ENCODE data around the gene FLNB.

FLNB gene

DNA sequence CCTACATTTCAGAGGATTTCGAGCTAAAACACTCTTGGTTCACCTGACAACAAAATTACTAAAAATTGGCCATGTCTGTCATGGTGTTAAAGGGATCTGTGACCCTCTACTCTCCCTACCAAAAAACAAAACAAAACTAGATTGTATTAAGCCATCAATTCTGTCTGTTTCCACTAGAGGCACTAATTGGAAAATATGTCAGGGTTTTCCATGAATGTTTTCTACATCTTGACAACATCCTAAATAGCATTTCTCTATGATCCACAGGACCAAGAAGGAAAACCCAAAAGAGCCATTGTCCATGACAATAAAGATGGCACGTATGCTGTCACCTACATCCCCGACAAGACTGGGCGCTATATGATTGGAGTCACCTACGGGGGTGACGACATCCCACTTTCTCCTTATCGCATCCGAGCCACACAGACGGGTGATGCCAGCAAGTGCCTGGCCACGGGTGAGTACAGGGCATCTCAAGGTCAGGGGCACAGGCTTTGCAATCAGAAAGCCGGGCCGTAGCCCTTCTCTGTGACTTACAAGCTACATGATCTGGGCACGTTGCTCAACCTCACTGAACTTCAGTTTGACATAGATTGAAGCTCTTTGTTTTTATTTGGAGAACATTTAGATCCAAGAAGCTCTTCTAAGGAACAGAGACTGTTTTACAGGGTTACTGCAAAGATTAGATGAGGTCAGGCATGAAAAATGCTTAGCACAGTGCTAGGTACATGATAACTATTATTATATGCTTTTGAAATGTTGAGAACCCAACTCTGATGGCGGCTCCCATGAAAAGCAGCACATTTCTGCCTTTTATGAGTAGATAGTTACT is 127.7 kb downstream of the FLNB start:
- DNase-seq (ENCODE audit: low spot score) = no peak

DNA sequence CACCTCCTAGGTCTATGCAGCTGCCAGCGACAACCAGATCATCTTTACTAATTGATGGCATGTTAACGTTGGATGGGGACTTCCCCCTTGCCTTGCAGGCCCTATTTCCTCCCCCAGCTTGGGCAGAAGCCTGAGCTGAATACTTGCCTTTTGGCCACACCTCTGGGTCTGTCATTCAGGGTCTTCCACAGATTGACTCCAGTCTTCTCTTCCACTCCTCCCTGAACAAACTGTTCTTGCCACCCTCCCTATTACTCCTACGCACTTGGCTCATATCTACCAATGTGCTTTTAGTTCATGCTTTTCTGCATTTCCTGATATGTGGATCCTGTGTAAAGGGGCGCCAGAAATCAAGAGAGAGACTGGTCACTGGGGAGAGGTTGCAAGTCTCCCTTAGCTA is 129.1 kb downstream of the FLNB start:
- DNase-seq (ENCODE audit: low spot score) = no peak

DNA sequence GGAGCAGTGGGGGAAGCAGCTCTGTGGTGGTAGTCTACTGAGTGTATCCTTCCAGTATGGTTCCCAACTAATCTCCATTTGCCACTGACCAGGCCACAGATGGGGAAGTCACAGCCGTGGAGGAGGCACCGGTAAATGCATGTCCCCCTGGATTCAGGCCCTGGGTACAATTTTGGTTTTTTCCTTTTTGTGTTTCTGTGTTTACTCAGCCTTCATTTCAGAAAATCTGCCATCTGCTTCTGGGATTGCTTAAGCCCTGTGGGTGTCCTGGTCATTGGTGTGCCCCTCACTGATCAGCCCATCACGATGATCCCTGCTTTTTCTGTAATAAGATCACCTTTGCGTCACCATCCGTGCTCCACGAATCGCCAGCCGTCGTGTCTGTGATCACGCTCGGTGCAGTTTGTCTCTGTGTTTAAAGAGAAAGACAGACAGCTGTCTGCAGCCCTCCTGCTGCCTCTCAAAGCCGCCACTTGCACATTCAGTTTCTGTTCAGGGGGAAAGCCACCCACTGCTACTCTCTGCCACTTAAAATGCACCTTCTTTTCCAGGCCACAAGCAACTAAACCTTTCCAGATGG is 133.6 kb downstream of the FLNB start:
- DNase-seq (ENCODE audit: low spot score) = no peak

DNA sequence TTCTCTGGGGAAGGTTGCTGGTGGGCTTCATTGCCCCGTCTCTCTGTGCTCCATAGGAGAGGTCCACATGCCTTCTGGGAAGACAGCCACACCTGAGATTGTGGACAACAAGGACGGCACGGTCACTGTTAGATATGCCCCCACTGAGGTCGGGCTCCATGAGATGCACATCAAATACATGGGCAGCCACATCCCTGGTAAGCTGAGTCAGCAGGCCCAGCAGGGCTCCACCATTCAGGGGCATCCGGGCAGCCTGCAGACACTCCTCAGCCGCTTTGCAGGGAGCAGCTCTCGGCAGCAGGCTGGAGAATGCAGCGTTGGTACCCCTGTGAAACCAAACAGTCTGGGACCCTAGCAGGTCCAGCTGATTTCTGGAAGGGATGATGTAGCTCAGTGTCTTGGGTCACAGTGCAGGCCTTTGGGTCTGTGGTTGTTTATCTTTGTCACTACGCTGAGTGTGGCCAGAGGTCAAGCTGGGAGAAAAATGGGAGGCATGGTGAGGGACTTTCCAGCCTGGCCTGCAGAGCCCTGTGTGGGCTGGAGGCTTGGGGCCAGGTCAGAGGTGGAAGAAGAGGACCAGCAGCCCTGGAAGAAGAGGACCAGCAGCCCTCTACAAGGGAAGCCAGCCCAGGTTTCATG is 135.3 kb downstream of the FLNB start:
- no peak for DNase-seq (ENCODE audit: low spot score)

DNA sequence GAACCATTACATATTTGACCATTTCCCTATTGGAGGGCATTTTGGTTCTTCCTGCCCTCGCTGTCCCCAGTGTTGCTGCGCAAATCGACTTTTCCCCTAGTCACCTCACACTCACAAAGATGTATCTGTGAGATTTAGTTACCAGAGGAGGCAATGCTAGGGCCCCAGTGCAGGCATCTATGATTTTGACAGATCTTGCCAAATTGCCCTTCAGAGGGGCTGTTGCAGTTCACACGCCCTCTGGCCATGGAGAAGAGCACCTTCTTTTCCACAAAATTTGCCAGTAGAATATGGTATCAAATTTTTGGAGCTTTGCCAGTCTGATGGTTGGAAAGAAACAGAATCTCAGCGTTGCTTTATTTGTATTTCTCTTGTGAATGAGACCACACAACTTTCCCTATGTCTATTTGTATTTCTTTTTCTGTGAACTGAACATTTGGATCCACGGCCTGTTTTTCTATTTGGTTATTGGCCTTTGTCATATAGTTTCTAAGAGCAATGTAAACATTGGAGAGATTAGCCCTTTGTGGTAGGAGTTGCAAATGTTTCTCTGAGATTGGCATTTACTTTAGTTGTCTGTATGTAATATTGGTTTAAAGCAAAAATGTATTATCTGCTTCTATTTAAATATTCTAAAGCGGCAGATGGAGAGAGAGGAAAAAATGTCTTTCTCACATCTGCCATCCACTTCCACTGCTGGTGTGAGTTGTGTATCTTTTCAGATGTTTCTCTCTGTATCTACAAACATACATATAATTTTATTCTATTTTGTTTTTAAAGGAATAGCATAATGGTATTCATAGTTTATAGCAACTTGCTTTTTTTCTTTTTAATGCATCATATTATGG is 136.5 kb downstream of the FLNB start:
- DNase-seq (ENCODE audit: low spot score) = no peak

GRCh38 chr3:58148049-58148448 is 139.8 kb downstream of the FLNB start:
- DNase-seq (ENCODE audit: low spot score) = no peak

- no peak for DNase-seq (ENCODE audit: low spot score)
Measured at GRCh38 chr3:58150130-58150809, 142.0 kb downstream of the FLNB start.

DNA sequence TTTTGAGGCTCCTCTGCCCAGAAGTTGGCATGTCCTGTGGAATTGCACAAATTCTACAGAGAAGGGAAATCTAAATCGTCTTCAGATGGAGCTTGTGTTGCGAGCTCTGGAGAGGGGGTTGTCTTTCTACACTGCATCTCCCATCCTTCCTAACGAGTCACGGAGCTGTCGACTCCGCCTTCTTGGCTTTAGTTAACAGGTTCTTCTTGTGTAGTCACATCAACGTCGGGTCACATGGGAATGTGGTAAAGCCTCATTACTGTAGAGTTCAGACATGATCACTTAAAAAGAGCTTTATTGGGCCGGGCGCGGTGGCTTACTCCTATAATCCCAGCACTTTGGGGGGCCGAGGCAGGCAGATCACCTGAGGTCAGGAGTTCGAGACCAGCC is 142.6 kb downstream of the FLNB start:
- DNase-seq (ENCODE audit: low spot score) = no peak

DNA sequence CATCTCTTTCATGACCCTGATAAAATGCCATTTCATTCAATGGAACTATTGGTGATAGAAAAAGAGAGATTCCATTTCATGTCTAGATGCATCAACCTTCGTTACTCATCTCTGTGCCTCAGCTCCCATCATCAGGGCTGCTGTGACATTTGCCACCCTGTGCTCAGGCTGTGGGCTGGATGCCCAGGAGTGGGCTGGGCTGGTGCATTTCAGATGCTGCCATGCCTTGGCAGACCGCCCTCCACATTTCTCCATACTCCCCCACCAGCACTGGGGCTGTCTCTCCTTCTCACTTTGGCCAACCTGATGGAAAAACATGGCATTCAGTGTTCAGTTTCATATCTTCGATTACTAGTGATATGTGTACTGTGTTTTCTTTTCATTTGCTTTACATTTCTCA is 143.4 kb downstream of the FLNB start:
- DNase-seq (ENCODE audit: low spot score) = no peak

GRCh38 chr3:58152225-58153015 is 144.2 kb downstream of the FLNB start:
- DNase-seq (ENCODE audit: low spot score) = no peak

DNA sequence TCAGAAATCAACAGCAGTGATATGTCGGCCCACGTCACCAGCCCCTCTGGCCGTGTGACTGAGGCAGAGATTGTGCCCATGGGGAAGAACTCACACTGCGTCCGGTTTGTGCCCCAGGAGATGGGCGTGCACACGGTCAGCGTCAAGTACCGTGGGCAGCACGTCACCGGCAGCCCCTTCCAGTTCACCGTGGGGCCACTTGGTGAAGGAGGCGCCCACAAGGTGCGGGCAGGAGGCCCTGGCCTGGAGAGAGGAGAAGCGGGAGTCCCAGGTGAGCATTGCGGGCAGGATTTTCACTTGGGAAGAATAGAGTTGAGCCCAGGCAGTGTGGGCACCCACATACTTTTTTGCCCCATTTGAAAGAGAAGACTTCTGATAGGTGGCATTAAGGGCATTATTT is 145.1 kb downstream of the FLNB start:
- DNase-seq (ENCODE audit: low spot score) = no peak

- no peak for DNase-seq (ENCODE audit: low spot score)
Measured at GRCh38 chr3:58154626-58155449, 146.6 kb downstream of the FLNB start.

DNA sequence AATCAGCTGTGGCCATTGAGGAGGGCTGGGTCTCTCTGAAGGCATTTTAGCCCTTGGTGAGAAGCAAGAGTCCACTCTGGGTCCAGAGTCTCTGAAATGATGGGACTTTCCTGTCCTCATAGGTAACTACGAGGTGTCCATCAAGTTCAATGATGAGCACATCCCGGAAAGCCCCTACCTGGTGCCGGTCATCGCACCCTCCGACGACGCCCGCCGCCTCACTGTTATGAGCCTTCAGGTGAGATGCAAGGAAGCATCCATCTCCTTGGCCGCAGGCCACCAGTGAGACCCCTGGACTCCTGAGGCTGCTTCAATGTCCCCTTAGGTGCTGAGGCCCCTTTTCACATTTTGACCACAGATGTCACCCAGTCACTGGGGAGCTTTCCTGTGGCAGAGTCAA is 147.6 kb downstream of the FLNB start:
- no peak for DNase-seq (ENCODE audit: low spot score)

DNA sequence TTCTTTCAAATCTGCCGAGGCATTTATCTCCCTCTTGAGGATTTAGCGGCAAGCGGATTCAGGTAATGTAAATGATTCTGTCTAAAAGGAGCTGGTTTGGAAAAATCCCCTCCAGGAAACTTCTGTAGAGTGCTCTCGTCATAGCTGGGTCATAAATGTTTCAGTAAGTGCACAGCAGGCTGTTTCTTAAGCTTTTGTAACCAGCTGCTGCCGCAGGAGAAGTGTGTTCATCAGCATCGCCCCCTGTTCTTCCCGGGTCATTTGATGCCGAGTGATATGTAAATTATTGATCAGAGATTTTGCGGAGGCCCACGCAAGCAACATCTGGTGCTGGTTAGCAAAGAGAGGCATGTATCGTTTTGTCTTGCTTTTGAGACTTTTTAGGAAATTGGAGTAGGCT is 149.5 kb downstream of the FLNB start:
- DNase-seq (ENCODE audit: low spot score) = no peak

DNA sequence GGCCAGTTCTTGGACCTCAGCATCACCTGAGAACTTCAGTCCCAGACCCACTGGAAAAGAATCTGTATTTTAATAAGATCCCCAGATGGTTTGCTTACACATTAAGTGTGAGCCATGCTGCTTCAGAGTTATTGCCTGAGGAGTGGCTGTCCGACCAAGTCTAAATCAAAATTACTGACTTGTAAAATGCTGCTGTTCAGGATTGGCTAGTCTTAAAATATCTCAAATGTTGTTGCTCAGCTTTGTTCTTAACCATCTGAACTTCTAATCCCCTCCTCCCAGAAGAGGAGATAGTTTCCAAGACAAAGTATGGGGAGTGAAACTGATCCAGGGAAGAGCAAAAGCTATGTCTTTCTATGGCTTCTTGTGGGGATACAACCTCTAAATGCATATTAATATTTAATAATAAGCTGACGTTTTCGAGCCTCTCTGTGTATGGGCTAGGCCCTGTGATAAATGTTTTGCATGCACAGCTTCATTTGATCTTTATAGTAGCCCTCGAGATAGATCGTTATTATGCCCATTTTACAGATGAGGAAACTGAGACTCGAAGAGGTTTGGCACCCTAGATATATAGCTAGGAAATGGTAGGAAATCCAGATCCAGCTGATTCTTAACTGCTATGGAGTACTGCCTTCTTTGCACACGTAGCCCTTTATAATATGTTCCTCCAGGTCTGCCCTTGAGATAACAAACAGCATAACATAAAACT is 150.4 kb downstream of the FLNB start:
- no peak for DNase-seq (ENCODE audit: low spot score)

GRCh38 chr3:58160399-58160798 is 152.2 kb downstream of the FLNB start:
- DNase-seq (ENCODE audit: low spot score) = no peak

- no peak for DNase-seq (ENCODE audit: low spot score)
Measured at GRCh38 chr3:58161435-58162398, 153.5 kb downstream of the FLNB start.

DNA sequence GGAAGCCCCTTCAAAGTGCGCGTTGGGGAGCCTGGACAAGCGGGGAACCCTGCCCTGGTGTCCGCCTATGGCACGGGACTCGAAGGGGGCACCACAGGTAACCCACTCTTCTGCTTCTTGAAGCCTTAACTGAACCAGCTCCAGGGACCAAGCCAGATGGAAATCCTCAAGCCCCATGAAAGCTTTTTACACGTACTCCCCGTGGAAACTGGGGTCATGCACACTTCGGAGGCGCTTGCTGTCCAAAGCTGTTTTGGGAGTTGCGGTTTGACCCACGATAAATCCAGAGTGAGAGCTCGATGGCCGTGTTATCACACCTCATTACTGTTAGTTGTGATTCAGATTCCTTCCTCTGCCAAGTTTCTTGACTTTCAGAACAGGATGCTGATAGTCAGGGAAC is 155.0 kb downstream of the FLNB start:
- no peak for DNase-seq (ENCODE audit: low spot score)

All from hematopoietic multipotent progenitor cell treated with erythropoietin and hydrocortisone succinate and interleukin-3 and kit ligand, for 17 days (in vitro differentiated cells).